ENCODE results near the gene PLEKHH2.

The PLEKHH2 gene

GRCh38 chr2:43806719-43807031 is 169.6 kb downstream of the PLEKHH2 start:
- DNase-seq (ENCODE audit: low read depth in 2 of 2, low spot score in 1 of 2), result no peak

GRCh38 chr2:43810452-43810851 is 173.4 kb downstream of the PLEKHH2 start:
- no peak for DNase-seq (ENCODE audit: low read depth in 2 of 2, low spot score in 1 of 2)

- DNase-seq (ENCODE audit: low read depth in 2 of 2, low spot score in 1 of 2), result no peak
Observed at GRCh38 chr2:43810888-43811287, 173.8 kb downstream of the PLEKHH2 start.

GRCh38 chr2:43812006-43812405 is 174.9 kb downstream of the PLEKHH2 start:
- DNase-seq (ENCODE audit: low read depth in 2 of 2, low spot score in 1 of 2), result no peak

GRCh38 chr2:43812947-43813346 is 175.9 kb downstream of the PLEKHH2 start:
- DNase-seq (ENCODE audit: low read depth in 2 of 2, low spot score in 1 of 2), result no peak

- DNase-seq (ENCODE audit: low read depth in 2 of 2, low spot score in 1 of 2), result no peak
Observed at GRCh38 chr2:43814711-43815110, 177.7 kb downstream of the PLEKHH2 start.

Measured in stimulated activated CD8-positive, alpha-beta memory T cell treated with anti-CD3 and anti-CD28 coated beads, Interleukin-4, amount 100 ng/mL, for 1 hour (primary cell).